Hepatocyte (in vitro differentiated cells): ENCODE data around the gene SKAP1.

Source experiments
- CTCF ChIP-seq: fragments of 200-600 bp; sonication (generic); IDR thresholded peaks from 2 replicates; pipeline ENCODE4 v1.5.1; 2016; ENCODE audit warnings: antibody characterized with exemption, mild to moderate bottlenecking; ENCODE audit not compliant: poor library complexity
- EZH2 ChIP-seq: fragments of 200-600 bp; sonication (generic); IDR thresholded peaks from 2 replicates; pipeline ENCODE4 v1.6.1; 2016; ENCODE audit warnings: antibody characterized with exemption, mild to moderate bottlenecking, borderline replicate concordance
- EZH2phosphoT487 ChIP-seq: fragments of 200-600 bp; sonication (generic); IDR thresholded peaks from one replicate; pipeline ENCODE4 v1.6.1; 2018; ENCODE audit warnings: antibody characterized with exemption, mild to moderate bottlenecking, low read depth, moderate library complexity; ENCODE audit not compliant: unreplicated experiment, severe bottlenecking

DNA sequence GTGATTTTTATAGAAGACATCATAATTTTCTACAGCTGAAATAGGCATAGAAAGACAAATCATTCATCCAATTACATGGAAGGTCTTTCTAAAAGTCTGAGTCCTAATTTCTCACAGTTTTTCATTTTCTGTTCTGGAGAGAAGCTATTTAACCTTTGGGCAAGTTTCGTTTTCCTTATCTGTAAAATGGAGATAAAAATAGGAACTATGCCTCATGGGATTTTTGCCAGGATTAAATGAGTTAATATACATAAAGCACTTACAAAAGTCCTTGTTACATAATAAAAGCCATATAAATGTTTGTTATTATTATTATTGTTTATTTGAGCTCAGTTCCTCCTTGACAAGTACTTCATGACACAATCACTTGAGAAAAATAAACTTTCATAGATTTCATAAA, 121.4 kb downstream of the SKAP1 start:
- TF ChIP-seq EZH2 (no peak), CTCF (no peak), EZH2phosphoT487 (no peak)
